Measurements from ENCODE around the gene EIF2B2. TPM values are rescaled to one million over a fixed set of nuclear protein-coding genes. Genes with fewer than 3 reads are reported as not detected.
"Not testable (repeated sequence)": the region's sequence is repeated elsewhere in the genome, so short reads cannot be mapped to it uniquely, and the experiment has no call there.

The EIF2B2 gene
- total and polyA plus RNA-seq, 10 of the 15 experiments (the other 5 are each of a cell fraction or from before 2014, with no cell fraction given): 17.4 to 168 (median 65.5) TPM

DNA sequence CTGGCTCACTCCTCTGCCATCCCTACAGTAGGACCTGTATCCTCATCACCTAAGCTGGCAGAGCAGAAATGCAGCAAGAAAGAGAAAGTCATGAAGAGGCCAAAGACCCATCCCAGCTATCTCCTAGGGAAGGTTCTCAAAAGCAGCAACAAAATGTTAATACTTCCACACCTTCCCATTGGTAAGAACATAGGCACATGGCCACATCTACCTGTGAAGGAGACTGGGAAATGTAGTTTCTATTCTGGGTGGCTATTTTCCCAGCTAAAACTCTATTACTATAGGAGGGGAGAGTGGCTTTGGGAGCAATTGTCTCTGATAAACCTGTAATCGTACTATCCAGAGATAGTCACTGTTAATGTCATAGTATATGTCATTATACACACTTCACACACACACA, 13.7 kb upstream of the EIF2B2 start:
- H3K9ac ChIP-seq (ENCODE audit: control insufficient read depth, insufficient read depth, low read length): no peak overlapping the region
- H3K27me3 ChIP-seq (replicated peaks in 1 of 2; ENCODE audit: control insufficient read depth in 2 of 2, insufficient read depth in 2 of 2, low read length in 1 of 2): no peaks in the 10 kb centered on the region
- intact Hi-C loops (cut with micrococcal nuclease; ENCODE audit: unreplicated experiment): no loop called here
- TF ChIP-seq CHD2 (IDR thresholded peaks at IDR 0.05; ENCODE audit: borderline replicate concordance, low read depth, low read length) (no peak), NFYB (IDR thresholded peaks at IDR 0.05; ENCODE audit: insufficient read depth, low read depth, low read length) (0 out of 2 replicates have a peak, but pooled peaks have one; percentile 7)
- no peak overlapping the region for H3K4me2 ChIP-seq (ENCODE audit: control insufficient read depth, insufficient read depth)
- CTCF ChIA-PET: interaction anchor here (0.6 to 0.8 kb wide), 3 partner anchors 17 to 209 kb away, joined by 3 read pairs; no protein-coding TSS in a partner anchor
- 0% methylated on average over 1 of the region's 1 CpG for WGBS (ENCODE audit: insufficient coverage, insufficient replicate concordance, low lambda C conversion rate, missing lambda C conversion rate)
- FAIRE-seq (no peak), ATAC-seq (no peak), DNase-seq (ENCODE audit: low read depth, low spot score) (no peak)
- no TSS peak for BruUV-seq (replicated peaks)
- H3K4me3 ChIP-seq: no peak overlapping the region
- RAD21 ChIA-PET (ENCODE audit: unreplicated experiment): no interaction called here
- in situ Hi-C loops (cut with MboI): no loop called here
- H3K4me1 ChIP-seq (ENCODE audit: control insufficient read depth, insufficient read depth, low read length): no peaks in the 10 kb centered on the region
- H3K27ac ChIP-seq (ENCODE audit: control insufficient read depth, insufficient read depth): no peak overlapping the region
- H3K36me3 ChIP-seq (ENCODE audit: control insufficient read depth in 2 of 2, insufficient read depth in 2 of 2, low read length in 1 of 2): no peaks in the 10 kb centered on the region
- SMC1A ChIA-PET (ENCODE audit: uncharacterized antibody, unreplicated experiment): interaction anchor here (1.0 kb wide), 1 partner anchor 20 kb away, joined by 4 read pairs; no protein-coding TSS in a partner anchor
- H2AFZ ChIP-seq (ENCODE audit: control insufficient read depth, low read depth, low read length): no peak overlapping the region
- no peaks in the 10 kb centered on the region for H3K79me2 ChIP-seq (ENCODE audit: control insufficient read depth, insufficient read depth, low read length)
- POLR2A ChIA-PET: no interaction called here
- no peaks in the 10 kb centered on the region for H3K9me3 ChIP-seq (replicated peaks; ENCODE audit: control insufficient read depth, insufficient read depth, low read length)
- no peaks in the 10 kb centered on the region for H4K20me1 ChIP-seq (ENCODE audit: control insufficient read depth, insufficient read depth)

DNA sequence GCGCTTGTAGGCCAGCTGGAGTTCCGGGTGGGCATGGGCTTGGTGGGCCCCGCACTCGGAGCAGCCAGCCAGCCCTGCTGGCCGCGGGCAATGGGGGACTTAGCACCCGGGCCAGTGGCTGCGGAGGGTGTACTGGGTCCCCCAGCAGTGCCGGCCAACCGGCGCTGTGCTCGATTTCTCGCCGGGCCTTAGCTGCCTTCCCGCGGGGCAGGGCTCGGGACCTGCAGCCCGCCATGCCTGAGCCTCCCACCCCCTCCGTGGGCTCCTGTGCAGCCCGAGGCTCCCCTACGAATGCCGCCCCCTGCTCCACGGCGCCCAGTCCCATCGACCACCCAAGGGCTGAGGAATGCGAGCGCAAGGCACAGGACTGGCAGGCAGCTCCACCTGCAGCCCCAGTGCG, 8.5 kb upstream of the EIF2B2 start:
- SMC1A ChIA-PET (ENCODE audit: uncharacterized antibody, unreplicated experiment); intact Hi-C loops (cut with micrococcal nuclease; ENCODE audit: unreplicated experiment); H3K79me2 ChIP-seq (ENCODE audit: control insufficient read depth, insufficient read depth, low read length); H3K9me3 ChIP-seq (replicated peaks; ENCODE audit: control insufficient read depth, insufficient read depth, low read length); FAIRE-seq; BruUV-seq (replicated peaks); POLR2A ChIA-PET; H3K27me3 ChIP-seq (replicated peaks in 1 of 2; ENCODE audit: control insufficient read depth in 2 of 2, insufficient read depth in 2 of 2, low read length in 1 of 2); RAD21 ChIA-PET (ENCODE audit: unreplicated experiment); H3K36me3 ChIP-seq (ENCODE audit: control insufficient read depth in 2 of 2, insufficient read depth in 2 of 2, low read length in 1 of 2); H3K27ac ChIP-seq (ENCODE audit: control insufficient read depth, insufficient read depth); H3K4me1 ChIP-seq (ENCODE audit: control insufficient read depth, insufficient read depth, low read length); H3K9ac ChIP-seq (ENCODE audit: control insufficient read depth, insufficient read depth, low read length); H2AFZ ChIP-seq (ENCODE audit: control insufficient read depth, low read depth, low read length); DNase-seq (ENCODE audit: low read depth, low spot score); H3K4me2 ChIP-seq (ENCODE audit: control insufficient read depth, insufficient read depth); in situ Hi-C loops (cut with MboI); ATAC-seq; CTCF ChIA-PET; H3K4me3 ChIP-seq; H4K20me1 ChIP-seq (ENCODE audit: control insufficient read depth, insufficient read depth): not testable (repeated sequence)
- WGBS (ENCODE audit: insufficient coverage, insufficient replicate concordance, low lambda C conversion rate, missing lambda C conversion rate): 83% methylated on average over 26 of the region's 28 CpGs

DNA sequence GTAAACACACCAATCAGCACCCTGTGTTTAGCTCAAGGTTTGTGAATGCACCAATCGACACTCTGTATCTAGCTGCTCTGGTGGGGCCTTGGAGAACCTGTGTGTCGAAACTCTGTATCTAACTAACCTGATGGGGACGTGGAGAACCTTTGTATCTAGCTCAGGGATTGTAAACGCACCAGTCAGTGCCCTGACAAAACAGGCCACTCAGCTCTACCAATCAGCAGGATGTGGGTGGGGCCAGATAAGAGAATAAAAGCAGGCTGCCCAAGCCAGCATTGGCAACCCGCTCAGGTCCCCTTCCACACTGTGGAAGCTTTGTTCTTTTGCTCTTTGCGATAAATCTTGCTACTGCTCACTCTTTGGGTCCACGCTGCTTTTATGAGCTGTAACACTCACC, 6.9 kb upstream of the EIF2B2 start:
- RAD21 ChIA-PET (ENCODE audit: unreplicated experiment); H3K36me3 ChIP-seq (ENCODE audit: control insufficient read depth in 2 of 2, insufficient read depth in 2 of 2, low read length in 1 of 2); H4K20me1 ChIP-seq (ENCODE audit: control insufficient read depth, insufficient read depth); H3K4me1 ChIP-seq (ENCODE audit: control insufficient read depth, insufficient read depth, low read length); H3K4me2 ChIP-seq (ENCODE audit: control insufficient read depth, insufficient read depth); H3K79me2 ChIP-seq (ENCODE audit: control insufficient read depth, insufficient read depth, low read length); H3K9me3 ChIP-seq (replicated peaks; ENCODE audit: control insufficient read depth, insufficient read depth, low read length); BruUV-seq (replicated peaks); FAIRE-seq; H3K27ac ChIP-seq (ENCODE audit: control insufficient read depth, insufficient read depth); ATAC-seq; H3K27me3 ChIP-seq (replicated peaks in 1 of 2; ENCODE audit: control insufficient read depth in 2 of 2, insufficient read depth in 2 of 2, low read length in 1 of 2); in situ Hi-C loops (cut with MboI); SMC1A ChIA-PET (ENCODE audit: uncharacterized antibody, unreplicated experiment); DNase-seq (ENCODE audit: low read depth, low spot score); H3K4me3 ChIP-seq; H2AFZ ChIP-seq (ENCODE audit: control insufficient read depth, low read depth, low read length); intact Hi-C loops (cut with micrococcal nuclease; ENCODE audit: unreplicated experiment); CTCF ChIA-PET; H3K9ac ChIP-seq (ENCODE audit: control insufficient read depth, insufficient read depth, low read length); POLR2A ChIA-PET: not testable (repeated sequence)
- WGBS (ENCODE audit: insufficient coverage, insufficient replicate concordance, low lambda C conversion rate, missing lambda C conversion rate): 73% methylated on average over 5 of the region's 7 CpGs

Data from GM12878 (cell line).